ENCODE data around the gene CEACAM18. TPM values are rescaled to one million over a fixed set of nuclear protein-coding genes. Genes with fewer than 3 reads are reported as not detected.

Gene CEACAM18
- total and polyA plus RNA-seq, 4 donors: not detected

DNA sequence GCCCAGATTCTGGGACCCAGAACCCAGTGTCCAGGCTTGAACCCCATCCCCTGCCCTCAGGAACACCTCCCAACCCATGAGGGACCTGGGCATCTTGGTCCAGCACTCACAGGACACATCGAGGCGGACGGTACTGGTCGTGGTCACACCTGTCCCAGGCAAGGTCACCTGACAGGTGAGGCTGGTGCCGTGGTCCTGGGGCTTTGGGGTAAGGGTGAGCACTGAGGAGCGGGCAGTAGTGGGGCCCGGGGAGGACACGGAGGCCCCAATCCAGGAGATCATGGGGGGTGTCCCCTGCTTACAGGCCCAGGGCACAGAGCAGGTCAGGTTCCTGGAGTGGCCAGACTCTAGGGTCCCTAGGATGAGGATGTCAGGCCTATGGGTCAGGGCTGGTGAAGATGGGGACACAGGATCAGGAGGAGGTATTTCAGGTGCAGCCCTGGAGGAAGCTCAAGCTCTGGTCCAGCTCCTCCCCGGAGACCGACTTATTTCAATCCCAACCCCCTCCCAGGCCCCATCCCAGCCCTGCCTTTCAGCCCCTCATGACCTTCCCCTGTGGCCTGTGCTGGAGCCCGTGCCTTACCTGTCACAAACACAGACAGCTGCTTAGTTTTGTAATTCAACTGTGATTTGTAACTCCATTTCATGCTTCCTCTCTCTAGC lies 20.9 kb upstream of the CEACAM18 start:
- no peak overlapping the region for H3K9ac ChIP-seq (ENCODE audit: insufficient read depth in 1 of 2, low read length in 2 of 2)
- WGBS, 2 donors: 82 to 85% methylated on average over 11 of the region's 11 CpGs
- no peaks in the 10 kb centered on the region for H3K36me3 ChIP-seq (ENCODE audit: control insufficient read depth in 4 of 4, insufficient read depth in 4 of 4, low read length in 4 of 4)
- no peak overlapping the region for H3K4me3 ChIP-seq
- peaks cover 0 to 8% (median 4%) of the 10 kb centered on the region in 3 donors for H3K27me3 ChIP-seq (ENCODE audit: control insufficient read depth in 3 of 3, insufficient read depth in 3 of 3, low read length in 2 of 3)
- no peak for ATAC-seq (ENCODE audit: insufficient read depth, low FRiP score)
- H3K4me1 ChIP-seq (ENCODE audit: control insufficient read depth in 5 of 5, insufficient read depth in 5 of 5, low read length in 5 of 5): no peaks in the 10 kb centered on the region
- peaks cover 0 to 2% (median 0%) of the 10 kb centered on the region in 4 donors for H3K9me3 ChIP-seq (ENCODE audit: control insufficient read depth in 4 of 4, insufficient read depth in 3 of 4, low read length in 3 of 4)
- TF ChIP-seq, protein P1, sequence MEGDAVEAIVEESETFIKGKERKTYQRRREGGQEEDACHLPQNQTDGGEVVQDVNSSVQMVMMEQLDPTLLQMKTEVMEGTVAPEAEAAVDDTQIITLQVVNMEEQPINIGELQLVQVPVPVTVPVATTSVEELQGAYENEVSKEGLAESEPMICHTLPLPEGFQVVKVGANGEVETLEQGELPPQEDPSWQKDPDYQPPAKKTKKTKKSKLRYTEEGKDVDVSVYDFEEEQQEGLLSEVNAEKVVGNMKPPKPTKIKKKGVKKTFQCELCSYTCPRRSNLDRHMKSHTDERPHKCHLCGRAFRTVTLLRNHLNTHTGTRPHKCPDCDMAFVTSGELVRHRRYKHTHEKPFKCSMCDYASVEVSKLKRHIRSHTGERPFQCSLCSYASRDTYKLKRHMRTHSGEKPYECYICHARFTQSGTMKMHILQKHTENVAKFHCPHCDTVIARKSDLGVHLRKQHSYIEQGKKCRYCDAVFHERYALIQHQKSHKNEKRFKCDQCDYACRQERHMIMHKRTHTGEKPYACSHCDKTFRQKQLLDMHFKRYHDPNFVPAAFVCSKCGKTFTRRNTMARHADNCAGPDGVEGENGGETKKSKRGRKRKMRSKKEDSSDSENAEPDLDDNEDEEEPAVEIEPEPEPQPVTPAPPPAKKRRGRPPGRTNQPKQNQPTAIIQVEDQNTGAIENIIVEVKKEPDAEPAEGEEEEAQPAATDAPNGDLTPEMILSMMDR (IDR thresholded peaks at IDR 0.05; ENCODE audit: control extremely low read depth, extremely low read depth): no peak
- DNase-seq: no peak
- no peak overlapping the region for H3K27ac ChIP-seq (ENCODE audit: low read depth in 1 of 2, low read length in 1 of 2)

DNA sequence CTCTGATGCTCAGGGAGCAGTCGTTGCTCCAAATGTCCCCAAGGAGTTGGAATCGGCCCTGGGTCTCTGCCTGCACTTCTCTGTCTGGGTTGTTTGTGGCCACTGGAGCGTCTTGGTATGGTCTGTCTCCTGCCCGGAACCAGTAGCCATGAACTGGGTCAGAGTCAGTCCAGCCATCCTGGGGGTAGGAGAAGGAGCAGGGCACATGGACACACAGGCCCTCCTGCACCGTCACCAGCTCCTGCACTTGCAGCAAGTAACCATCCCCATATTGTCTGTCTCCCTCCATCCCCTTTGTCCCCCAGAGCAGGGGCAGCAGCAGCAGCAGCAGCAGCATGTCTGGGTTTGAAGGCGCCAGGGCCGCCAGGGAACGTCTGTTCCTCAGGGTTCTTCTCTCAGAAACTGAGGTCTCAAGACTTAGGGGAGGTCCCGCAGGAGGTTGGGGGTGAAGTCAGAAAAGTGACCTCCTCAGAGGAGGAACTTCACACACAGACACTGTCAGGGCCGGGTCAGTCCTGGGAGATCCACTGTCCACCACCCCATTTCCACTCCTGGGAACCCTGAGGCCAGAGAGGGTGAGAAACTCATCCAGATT lies 20.2 kb upstream of the CEACAM18 start, which contains the start of gene SIGLEC8:
Gene SIGLEC8, minus strand, starts transcription at position 404 of the 595 bp plus-strand sequence. Its CDS starts 67 bp downstream, at position 337.
- no peak for DNase-seq
- ATAC-seq (ENCODE audit: insufficient read depth, low FRiP score): no peak
- Histone ChIP-seq H3K4me3 (no peak within 1 kb of the TSS), H3K9ac (ENCODE audit: insufficient read depth in 1 of 2, low read length in 2 of 2) (no peak within 1 kb of the TSS), H3K36me3 (ENCODE audit: control insufficient read depth in 4 of 4, insufficient read depth in 4 of 4, low read length in 4 of 4) (no peaks in the 10 kb centered on the region), H3K27me3 (ENCODE audit: control insufficient read depth in 3 of 3, insufficient read depth in 3 of 3, low read length in 2 of 3) (peaks cover 0 to 13% (median 4%) of the 10 kb centered on the region in 3 donors), H3K4me1 (ENCODE audit: control insufficient read depth in 5 of 5, insufficient read depth in 5 of 5, low read length in 5 of 5) (no peaks in the 10 kb centered on the region), H3K27ac (ENCODE audit: low read depth in 1 of 2, low read length in 1 of 2) (no peak within 1 kb of the TSS), H3K9me3 (ENCODE audit: control insufficient read depth in 4 of 4, insufficient read depth in 3 of 4, low read length in 3 of 4) (peaks cover 0 to 2% (median 0%) of the 10 kb centered on the region in 4 donors)
- TF ChIP-seq, protein P1 (IDR thresholded peaks at IDR 0.05; ENCODE audit: control extremely low read depth, extremely low read depth): no peak
- WGBS, 2 donors: 71 to 83% methylated on average over 10 of the region's 10 CpGs

DNA sequence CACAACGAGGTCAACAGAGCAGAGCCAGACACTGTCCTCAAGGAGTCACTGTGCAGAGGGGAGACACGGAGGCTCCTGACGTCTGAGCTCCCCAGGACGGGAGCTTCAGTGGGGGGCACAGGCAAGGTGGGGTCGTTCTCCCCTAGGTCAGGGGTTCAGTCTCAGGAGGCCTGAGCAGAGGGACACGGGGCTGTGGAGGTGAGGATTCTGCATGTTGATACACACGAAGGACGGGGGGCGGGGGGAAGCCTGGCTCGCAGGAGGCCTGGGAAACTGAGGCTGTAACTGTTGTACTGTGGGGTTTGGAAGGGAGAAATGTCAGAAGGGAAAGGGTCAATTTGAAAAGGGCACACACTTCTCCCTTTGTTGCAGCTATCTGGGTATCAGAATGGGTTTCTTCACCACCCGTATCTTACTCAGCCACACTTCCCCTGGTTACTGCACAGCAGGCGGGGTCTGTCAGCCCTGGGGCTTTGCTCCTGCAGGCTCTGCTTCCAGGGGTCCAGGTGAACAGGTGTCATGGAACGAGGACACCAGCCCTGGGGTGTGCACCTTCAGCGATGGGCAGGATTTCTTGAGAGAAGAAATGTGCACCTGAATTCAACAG lies 19.3 kb upstream of the CEACAM18 start:
- Histone ChIP-seq H3K9ac (ENCODE audit: insufficient read depth in 1 of 2, low read length in 2 of 2) (no peak overlapping the region), H3K4me3 (no peak overlapping the region), H3K4me1 (ENCODE audit: control insufficient read depth in 5 of 5, insufficient read depth in 5 of 5, low read length in 5 of 5) (no peaks in the 10 kb centered on the region), H3K36me3 (ENCODE audit: control insufficient read depth in 4 of 4, insufficient read depth in 4 of 4, low read length in 4 of 4) (no peaks in the 10 kb centered on the region), H3K27ac (ENCODE audit: low read depth in 1 of 2, low read length in 1 of 2) (no peak overlapping the region), H3K27me3 (ENCODE audit: control insufficient read depth in 3 of 3, insufficient read depth in 3 of 3, low read length in 2 of 3) (peaks cover 0 to 14% (median 4%) of the 10 kb centered on the region in 3 donors), H3K9me3 (ENCODE audit: control insufficient read depth in 4 of 4, insufficient read depth in 3 of 4, low read length in 3 of 4) (peaks cover 0 to 2% (median 0%) of the 10 kb centered on the region in 4 donors)
- TF ChIP-seq, protein P1 (IDR thresholded peaks at IDR 0.05; ENCODE audit: control extremely low read depth, extremely low read depth): no peak
- ATAC-seq (ENCODE audit: insufficient read depth, low FRiP score): no peak
- DNase-seq: no peak
- 73 to 76% methylated on average over 14 of the region's 14 CpGs for WGBS, 2 donors
